ENCODE data around the gene TMEM198. TPM values are rescaled to one million over a fixed set of nuclear protein-coding genes. Genes with fewer than 3 reads are reported as not detected.

TMEM198 gene, protein sequence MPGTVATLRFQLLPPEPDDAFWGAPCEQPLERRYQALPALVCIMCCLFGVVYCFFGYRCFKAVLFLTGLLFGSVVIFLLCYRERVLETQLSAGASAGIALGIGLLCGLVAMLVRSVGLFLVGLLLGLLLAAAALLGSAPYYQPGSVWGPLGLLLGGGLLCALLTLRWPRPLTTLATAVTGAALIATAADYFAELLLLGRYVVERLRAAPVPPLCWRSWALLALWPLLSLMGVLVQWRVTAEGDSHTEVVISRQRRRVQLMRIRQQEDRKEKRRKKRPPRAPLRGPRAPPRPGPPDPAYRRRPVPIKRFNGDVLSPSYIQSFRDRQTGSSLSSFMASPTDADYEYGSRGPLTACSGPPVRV
- total RNA-seq = 1 to 10 TPM in 2 of 4 donors, under 1 TPM in 1, not detected in 1; 0.68 to 1.7 (median 1.5) TPM

DNA sequence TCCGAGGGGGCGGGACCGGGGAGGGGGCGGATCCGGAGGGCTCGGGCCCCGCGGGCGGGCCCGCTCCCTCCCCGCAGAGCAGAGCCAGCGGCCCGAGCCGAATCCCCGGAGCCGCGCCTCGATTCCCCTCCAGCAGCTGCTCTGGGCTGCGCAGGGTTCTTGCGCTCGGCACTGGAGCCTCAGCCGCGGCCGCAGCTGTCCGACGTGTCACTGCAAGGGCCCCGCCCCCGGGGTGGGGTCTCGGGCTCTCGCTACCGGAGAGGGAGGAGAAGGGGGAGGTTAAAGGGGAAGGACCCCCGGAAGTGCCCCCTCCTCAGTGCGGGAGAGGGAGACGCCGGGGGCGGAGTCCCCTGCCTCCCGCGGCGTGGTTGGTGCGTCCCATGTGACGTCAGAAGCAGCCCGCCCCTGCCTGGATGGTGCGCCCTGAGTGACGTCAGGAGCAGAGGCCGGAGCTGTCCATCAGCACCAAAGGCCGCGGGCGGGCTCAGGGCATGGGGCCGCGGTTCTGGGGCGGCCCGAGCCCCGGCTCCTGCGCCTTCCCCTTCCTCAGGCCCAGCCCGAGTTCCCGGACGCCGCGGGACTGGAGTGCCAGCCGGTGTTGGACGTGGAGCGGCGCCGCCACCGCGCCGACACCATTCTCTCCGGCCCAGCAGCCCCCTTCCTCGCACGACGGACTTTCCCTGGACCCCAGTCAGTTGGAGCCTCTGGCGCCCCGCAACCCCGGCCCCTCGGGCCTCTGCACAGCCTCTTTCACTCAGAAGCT is at the start of gene TMEM198, which contains the start of gene CHPF:
TSS of gene TMEM198 (plus strand) at position 433 of the 763 bp plus-strand sequence. CDS start 700 bp downstream, outside the sequence.
TSS of gene CHPF (minus strand) at position 214 of the 763 bp plus-strand sequence. CDS start 271 bp downstream, outside the sequence.
- TF ChIP-seq, protein P1, sequence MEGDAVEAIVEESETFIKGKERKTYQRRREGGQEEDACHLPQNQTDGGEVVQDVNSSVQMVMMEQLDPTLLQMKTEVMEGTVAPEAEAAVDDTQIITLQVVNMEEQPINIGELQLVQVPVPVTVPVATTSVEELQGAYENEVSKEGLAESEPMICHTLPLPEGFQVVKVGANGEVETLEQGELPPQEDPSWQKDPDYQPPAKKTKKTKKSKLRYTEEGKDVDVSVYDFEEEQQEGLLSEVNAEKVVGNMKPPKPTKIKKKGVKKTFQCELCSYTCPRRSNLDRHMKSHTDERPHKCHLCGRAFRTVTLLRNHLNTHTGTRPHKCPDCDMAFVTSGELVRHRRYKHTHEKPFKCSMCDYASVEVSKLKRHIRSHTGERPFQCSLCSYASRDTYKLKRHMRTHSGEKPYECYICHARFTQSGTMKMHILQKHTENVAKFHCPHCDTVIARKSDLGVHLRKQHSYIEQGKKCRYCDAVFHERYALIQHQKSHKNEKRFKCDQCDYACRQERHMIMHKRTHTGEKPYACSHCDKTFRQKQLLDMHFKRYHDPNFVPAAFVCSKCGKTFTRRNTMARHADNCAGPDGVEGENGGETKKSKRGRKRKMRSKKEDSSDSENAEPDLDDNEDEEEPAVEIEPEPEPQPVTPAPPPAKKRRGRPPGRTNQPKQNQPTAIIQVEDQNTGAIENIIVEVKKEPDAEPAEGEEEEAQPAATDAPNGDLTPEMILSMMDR (IDR thresholded peaks at IDR 0.05; ENCODE audit: low read depth) = no peak

DNA sequence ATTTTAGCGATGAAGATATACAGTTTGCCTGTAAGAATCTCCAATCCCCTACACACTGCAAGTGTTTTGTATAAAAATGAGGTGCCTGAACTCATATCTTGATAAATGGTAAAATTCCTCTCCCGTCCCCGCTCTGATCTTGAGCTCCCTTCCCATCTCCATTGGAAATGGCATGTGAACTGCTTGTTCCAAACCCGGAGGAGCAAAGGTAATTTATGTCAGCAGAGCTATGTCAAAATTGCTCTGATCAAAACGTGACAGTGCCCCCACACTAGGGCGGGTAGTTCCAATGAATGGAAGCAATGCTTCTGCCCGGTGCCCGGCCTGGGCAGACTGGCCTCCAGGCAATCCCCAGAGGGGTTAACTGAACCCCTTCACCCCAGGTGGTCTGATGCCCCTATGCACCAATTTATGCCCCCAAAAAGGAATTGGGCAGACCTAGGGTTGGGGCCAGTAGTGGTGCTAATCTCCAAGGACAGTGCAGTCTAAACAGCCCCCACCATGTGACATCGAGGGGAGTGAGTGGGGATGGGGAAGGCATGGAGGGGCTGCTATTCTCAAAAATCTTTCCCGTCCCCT is 48.8 kb upstream of the TMEM198 start:
- TF ChIP-seq, protein P1 (IDR thresholded peaks at IDR 0.05; ENCODE audit: low read depth) = no peak

DNA sequence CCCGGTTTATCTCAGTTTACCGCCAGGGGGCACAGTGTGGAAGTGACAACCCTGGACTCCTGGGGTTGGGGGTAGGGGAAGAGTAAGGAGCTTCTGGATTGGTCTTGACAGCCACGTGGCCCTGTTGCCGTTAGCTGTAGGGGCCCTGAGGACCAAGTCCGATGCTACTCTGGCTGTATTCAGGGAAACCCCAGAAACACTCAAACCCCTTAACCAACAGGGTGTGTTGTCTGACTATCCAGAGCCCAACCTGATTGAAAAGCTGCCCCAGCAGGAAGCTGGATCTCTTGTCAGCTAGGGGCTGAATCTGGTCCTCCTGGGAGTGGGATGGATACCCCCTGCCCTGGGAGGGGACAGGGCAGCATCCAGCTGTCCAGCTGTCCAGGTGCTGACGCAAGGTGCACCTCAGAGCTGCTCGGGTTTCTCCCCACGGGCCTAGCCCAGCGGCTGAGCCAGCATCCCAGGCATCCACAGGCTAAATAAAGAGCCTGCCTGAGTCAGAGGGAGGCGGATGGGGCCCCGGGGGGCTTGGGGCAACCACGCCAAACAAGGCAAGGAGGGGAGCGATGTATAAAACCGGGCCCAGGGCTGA is 48.2 kb upstream of the TMEM198 start:
- TF ChIP-seq, protein P1 (IDR thresholded peaks at IDR 0.05; ENCODE audit: low read depth) = no peak

DNA sequence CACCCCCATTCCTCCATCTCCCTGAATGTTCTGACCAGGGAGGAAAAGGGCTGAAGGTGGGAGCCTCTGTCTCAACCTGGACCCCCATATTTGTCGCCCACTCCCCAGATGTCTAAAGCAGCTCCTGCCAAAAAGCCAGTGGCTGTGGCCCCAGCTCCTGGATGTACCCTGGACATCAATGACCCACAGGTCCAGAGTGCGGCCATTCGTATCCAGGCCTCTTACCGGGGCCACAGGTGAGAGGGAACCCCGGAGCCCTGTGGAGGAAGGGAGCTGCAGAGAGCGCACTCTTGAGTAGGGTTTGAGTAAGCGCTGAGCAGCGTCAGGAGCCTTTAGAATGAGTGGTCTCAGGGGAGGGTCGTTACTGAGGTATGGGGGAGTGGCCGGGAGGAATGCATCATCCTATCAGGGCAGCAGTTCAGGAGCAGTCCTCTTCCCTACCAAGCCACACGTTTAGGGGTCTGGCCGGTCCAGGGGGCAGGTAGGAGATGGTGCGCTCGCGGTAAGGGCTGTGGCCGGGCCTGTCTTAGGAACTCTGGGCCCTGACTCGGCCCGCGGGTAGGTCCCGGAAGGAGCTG is 47.5 kb upstream of the TMEM198 start:
- TF ChIP-seq, protein P1 (IDR thresholded peaks at IDR 0.05; ENCODE audit: low read depth) = no peak

DNA sequence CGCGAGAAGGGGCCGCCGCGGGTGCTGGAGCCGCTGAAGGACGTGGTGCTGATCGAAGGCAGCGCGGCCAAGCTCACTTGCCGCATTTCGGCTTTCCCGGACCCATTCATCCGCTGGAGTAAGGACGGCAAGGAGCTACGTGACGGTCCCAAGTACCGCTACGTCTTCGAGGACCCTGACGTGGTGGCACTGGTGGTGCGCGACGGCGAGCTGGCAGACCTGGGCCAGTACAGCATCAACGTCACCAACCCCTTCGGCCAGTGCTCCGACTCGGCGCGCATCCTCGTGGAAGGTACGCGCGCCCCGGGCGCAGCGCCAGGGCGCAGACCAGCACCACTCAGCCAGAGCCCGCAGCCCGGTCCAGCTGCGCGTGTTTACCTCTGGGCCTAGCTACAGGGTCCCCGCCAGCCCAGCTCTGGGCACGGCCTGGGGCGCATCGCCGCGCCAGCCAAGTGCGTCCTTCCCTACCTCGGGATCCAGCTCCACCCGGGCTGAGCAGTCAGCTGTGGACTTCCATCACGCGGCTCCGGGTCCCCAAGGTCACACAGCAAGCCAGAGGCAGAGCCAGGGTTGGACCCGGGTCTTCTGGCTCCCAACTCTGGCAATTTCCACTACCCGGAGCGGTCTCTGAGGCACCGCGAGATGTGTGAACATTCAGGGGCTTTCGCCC is 46.9 kb upstream of the TMEM198 start:
- TF ChIP-seq, protein P1 (IDR thresholded peaks at IDR 0.05; ENCODE audit: low read depth) = no peak

DNA sequence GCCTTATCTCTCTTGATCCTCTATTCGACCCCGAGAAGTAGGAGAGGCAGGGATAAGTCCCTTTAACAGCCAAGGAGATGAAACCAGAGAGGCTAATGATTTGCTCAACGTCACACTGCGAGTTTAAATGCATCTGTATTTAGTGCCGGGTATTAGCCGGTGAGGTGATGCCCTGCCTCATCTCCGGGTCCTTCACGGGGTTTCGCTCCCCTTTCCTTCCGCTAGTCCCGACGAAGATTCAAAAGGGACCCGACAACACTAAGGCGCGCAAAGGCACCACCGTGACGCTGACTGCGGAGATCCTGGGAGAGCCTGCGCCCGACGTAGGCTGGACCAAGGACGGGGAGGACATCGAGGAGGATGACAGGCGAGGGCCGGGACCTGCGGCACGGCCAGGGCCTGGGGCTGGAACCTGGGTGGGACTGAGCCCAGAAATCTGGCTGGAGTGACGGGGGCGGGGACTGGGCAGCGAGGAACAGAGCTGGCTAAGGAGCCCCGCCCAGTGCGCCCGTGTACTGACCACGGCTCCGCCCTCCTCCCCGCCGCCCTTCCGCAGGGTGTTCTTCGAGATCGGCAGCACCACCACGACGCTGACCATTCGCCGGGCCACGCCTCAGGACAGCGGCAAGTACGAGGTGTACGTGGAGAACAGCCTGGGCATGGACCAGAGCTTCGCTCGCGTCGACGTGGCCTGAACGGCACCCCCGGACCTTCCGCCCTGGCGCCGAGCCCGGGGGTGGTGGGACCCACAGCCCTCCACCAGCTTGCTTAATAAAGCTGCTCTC is 46.1 kb upstream of the TMEM198 start:
- TF ChIP-seq, protein P1 (IDR thresholded peaks at IDR 0.05; ENCODE audit: low read depth) = no peak

All from subcutaneous adipose tissue (tissue), 4 donors.